Measurements from ENCODE around the gene TRIOBP. TPM values are rescaled to one million over a fixed set of nuclear protein-coding genes. Genes with fewer than 3 reads are reported as not detected.

The TRIOBP gene
- total RNA-seq, 2 experiments from 2014 or later = 9.0 to 10.1 TPM

GRCh38 chr22:37759281-37759680 is 62.4 kb downstream of the TRIOBP start:
- intact Hi-C loops (cut with DNase I, micrococcal nuclease) = no loop called here
- Histone ChIP-seq H3K4me3 (ENCODE audit: low read length) (no peak overlapping the region), H3K9me3 (ENCODE audit: control insufficient read depth in 1 of 2, insufficient read depth in 1 of 2, low read length in 2 of 2) (no peaks in the 10 kb centered on the region), H3K27ac (ENCODE audit: low read depth in 1 of 2, low read length in 2 of 2) (no peak overlapping the region), H3K4me1 (ENCODE audit: insufficient read depth, low read length) (no peaks in the 10 kb centered on the region), H3K27me3 (ENCODE audit: control insufficient read depth in 1 of 2, insufficient read depth in 2 of 2, low read length in 2 of 2) (no peaks in the 10 kb centered on the region), H3K36me3 (ENCODE audit: insufficient read depth, low read length) (peaks cover 49% of the 10 kb centered on the region)
- Mint-ChIP-seq H3K27ac (no peak overlapping the region), H3K36me3 (ENCODE audit: low read depth) (peaks cover 29% of the 10 kb centered on the region), H3K27me3 (no peaks in the 10 kb centered on the region), H3K9me3 (no peaks in the 10 kb centered on the region), H3K4me1 (ENCODE audit: low read depth) (no peaks in the 10 kb centered on the region), H3K4me3 (no peak overlapping the region)
- ChIA-PET POLR2A (no interaction called here), CTCF (no interaction called here)
- TF ChIP-seq CTCF (IDR thresholded peaks at IDR 0.05) = no peak
- DNase-seq (no peak), ATAC-seq (ENCODE audit: poor library complexity) (no peak)

- intact Hi-C loops (cut with DNase I, micrococcal nuclease) = no loop called here
- no peak overlapping the region for H3K27ac Mint-ChIP-seq
- no peak overlapping the region for H3K4me3 Mint-ChIP-seq
- no peak overlapping the region for H3K4me3 ChIP-seq (ENCODE audit: low read length)
- no peaks in the 10 kb centered on the region for H3K9me3 Mint-ChIP-seq
- POLR2A ChIA-PET = no interaction called here
- no peak for ATAC-seq (ENCODE audit: poor library complexity)
- H3K9me3 ChIP-seq (ENCODE audit: control insufficient read depth in 1 of 2, insufficient read depth in 1 of 2, low read length in 2 of 2) = no peaks in the 10 kb centered on the region
- H3K36me3 Mint-ChIP-seq (ENCODE audit: low read depth) = peaks cover 28% of the 10 kb centered on the region
- DNase-seq = no peak
- H3K36me3 ChIP-seq (ENCODE audit: insufficient read depth, low read length) = peaks cover 43% of the 10 kb centered on the region
- H3K4me1 Mint-ChIP-seq (ENCODE audit: low read depth) = no peaks in the 10 kb centered on the region
- H3K27me3 Mint-ChIP-seq = no peaks in the 10 kb centered on the region
- no peak for TF ChIP-seq CTCF (IDR thresholded peaks at IDR 0.05)
- no peaks in the 10 kb centered on the region for H3K4me1 ChIP-seq (ENCODE audit: insufficient read depth, low read length)
- H3K27me3 ChIP-seq (ENCODE audit: control insufficient read depth in 1 of 2, insufficient read depth in 2 of 2, low read length in 2 of 2) = no peaks in the 10 kb centered on the region
- H3K27ac ChIP-seq (ENCODE audit: low read depth in 1 of 2, low read length in 2 of 2) = no peak overlapping the region
- CTCF ChIA-PET = no interaction called here
Observed at GRCh38 chr22:37760152-37760551, 63.3 kb downstream of the TRIOBP start.

- ATAC-seq (ENCODE audit: poor library complexity) (no peak), DNase-seq (no peak)
- Mint-ChIP-seq H3K27me3 (no peaks in the 10 kb centered on the region), H3K27ac (no peak overlapping the region), H3K36me3 (ENCODE audit: low read depth) (peaks cover 24% of the 10 kb centered on the region), H3K9me3 (no peaks in the 10 kb centered on the region), H3K4me1 (ENCODE audit: low read depth) (no peaks in the 10 kb centered on the region), H3K4me3 (no peak overlapping the region)
- H3K27me3 ChIP-seq (ENCODE audit: control insufficient read depth in 1 of 2, insufficient read depth in 2 of 2, low read length in 2 of 2) = no peaks in the 10 kb centered on the region
- H3K9me3 ChIP-seq (ENCODE audit: control insufficient read depth in 1 of 2, insufficient read depth in 1 of 2, low read length in 2 of 2) = no peaks in the 10 kb centered on the region
- H3K27ac ChIP-seq (ENCODE audit: low read depth in 1 of 2, low read length in 2 of 2) = no peak overlapping the region
- no peak for TF ChIP-seq CTCF (IDR thresholded peaks at IDR 0.05)
- ChIA-PET CTCF (no interaction called here), POLR2A (no interaction called here)
- H3K4me3 ChIP-seq (ENCODE audit: low read length) = no peak overlapping the region
- intact Hi-C loops (cut with DNase I, micrococcal nuclease) = no loop called here
- H3K36me3 ChIP-seq (ENCODE audit: insufficient read depth, low read length) = peaks cover 39% of the 10 kb centered on the region
- H3K4me1 ChIP-seq (ENCODE audit: insufficient read depth, low read length) = no peaks in the 10 kb centered on the region
Observed at GRCh38 chr22:37762389-37762836, 65.6 kb downstream of the TRIOBP start.

All from CD4-positive, alpha-beta T cell (primary cell).